ENCODE data around the gene GOLM1.
"Not testable (repeated sequence)": the region's sequence is repeated elsewhere in the genome, so short reads cannot be mapped to it uniquely, and the experiment has no call there.

The GOLM1 gene, protein sequence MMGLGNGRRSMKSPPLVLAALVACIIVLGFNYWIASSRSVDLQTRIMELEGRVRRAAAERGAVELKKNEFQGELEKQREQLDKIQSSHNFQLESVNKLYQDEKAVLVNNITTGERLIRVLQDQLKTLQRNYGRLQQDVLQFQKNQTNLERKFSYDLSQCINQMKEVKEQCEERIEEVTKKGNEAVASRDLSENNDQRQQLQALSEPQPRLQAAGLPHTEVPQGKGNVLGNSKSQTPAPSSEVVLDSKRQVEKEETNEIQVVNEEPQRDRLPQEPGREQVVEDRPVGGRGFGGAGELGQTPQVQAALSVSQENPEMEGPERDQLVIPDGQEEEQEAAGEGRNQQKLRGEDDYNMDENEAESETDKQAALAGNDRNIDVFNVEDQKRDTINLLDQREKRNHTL

DNA sequence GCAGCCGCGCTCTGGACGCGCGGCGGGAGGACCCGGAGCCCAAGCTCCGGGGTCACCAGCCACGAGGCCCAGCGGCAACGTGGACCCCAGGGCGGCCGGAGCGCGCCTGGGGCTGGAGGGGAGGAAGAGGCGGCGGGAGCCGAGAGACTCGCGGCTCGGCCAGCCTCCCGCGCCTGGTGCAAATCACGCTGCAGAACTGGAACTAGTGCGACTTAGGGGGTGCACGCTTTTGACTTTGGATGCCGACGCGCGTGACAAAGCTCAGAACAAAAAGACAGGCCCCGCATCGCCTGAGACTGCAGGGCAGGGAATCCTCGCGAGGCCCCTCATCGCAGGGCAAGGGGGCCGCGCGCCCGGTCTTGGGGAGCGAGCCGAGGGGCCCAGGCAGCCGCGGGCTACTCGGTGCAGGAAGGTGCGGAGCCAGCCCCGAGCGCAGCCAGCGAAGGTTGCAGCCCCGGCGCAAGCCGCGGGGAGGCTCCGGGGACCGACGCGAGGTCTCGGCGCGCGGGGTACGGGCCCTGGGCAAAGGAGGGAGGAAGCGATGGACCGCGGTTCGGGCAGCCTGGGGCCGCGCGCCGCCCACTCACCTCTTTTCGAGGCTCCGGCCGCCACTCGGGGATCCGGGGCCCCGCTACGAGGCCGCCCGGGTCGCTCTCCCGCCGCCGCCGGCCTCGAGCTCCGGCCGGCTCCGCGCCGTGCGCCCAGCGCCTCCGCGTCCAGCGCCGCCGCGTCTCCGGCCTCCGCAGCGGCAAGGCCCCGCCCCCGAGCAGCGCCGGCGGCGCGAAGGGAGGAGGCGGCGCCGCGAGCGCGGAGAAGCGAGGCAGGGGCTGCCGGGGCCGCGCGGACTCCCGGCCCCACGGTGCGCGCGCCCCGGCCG, at the start of gene GOLM1:
Gene GOLM1, minus strand, starts transcription at position 735 of the 877 bp plus-strand sequence. CDS start 20,238 bp downstream, outside the sequence.
- DNase-seq (ENCODE audit: low spot score) = peak; percentile 90

DNA sequence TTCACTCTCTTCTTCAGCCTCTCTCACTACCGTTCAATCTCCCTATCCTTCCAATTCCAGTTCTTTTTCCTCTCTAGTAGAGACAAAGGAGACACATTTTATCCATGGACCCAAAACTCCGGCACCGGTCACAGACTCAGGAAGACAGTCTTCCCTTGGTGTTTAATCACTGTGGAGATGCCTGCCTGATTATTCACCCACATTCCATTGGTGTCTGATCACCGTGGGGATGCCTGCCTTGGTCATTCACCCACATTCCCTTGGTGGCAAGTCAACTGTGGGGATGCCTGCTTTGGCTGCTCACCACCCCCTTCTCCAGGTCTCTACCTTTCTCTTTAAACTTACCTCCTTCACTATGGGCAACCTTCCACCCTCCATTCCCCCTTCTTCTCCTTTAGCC, 47.3 kb upstream of the GOLM1 start:
- not testable (repeated sequence) for DNase-seq (ENCODE audit: low spot score)

DNA sequence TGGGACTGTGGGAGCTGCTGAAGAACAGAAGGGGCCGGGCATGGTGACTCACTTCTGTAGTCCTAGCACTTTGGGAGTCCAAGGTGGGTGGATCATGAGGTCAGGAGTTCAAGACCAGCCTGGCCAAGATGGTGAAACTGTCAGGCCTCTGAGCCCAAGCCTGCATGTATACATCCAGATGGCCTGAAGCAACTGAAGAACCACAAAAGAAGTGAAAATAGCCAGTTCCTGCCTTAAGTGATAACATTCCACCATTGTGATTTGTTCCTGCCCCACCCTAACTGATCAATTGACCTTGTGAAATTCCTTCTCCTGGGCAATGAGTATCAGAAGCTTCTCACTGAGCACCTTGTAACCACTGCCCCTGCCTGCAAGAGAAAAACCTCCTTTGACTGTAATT, 46.6 kb upstream of the GOLM1 start:
- not testable (repeated sequence) for DNase-seq (ENCODE audit: low spot score)

DNA sequence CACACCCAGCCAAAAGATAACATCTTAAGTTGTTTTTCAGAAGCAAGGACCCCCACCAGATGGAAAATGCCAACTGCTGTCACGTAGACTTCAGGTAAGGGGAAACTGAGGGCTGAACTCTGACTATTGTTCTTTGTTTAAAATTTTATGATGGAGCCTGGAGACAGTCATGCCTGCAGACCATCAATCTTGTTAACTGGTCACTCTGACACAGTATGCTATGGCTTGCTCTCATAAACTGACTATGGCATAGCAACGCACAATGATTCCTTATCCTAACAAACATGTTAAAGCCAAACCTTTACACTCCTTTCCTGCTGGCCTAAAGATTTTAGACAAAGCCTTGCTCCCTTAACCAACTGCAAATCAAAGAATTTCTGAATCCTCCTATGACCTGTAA, 43.6 kb upstream of the GOLM1 start:
- no peak for DNase-seq (ENCODE audit: low spot score)

DNA sequence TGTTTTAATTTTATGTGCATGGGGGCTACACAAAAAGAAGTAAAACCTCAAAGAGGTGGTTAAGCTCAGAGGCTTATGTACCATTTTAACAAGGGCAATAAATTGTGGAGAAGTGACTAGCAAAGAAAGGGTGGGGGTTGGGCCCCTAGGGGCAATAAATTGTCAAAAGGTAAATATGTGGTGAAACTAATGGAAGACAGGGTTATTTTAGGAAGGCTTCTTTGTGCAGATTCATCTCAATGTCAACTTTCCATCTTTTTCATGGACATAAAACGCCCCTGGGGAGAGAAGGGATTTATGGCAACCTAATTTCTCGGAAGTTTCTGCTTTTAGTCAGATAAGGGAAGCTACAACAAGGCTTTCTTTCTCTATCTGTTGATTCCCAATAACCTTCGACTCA, 42.5 kb upstream of the GOLM1 start:
- no peak for DNase-seq (ENCODE audit: low spot score)

DNA sequence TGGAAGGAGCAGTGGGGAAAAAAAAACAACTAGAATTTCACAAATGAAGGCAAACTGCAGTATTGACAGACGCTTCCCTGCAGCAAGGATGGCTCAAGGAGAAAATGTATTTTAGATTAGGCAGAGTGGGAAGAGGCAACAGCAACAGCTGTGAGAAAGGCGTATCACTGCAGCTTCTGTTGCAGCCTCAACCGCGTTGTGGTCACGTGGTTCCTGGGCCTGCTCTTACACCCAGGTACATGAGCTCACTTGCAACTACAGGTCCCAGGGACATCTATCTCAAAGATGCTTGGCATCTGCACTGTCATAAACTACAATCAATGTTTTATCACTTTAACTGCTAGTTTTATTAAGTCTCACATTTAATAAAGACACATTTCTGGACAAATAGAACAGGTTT, 36.0 kb upstream of the GOLM1 start:
- DNase-seq (ENCODE audit: low spot score) = no peak

DNA sequence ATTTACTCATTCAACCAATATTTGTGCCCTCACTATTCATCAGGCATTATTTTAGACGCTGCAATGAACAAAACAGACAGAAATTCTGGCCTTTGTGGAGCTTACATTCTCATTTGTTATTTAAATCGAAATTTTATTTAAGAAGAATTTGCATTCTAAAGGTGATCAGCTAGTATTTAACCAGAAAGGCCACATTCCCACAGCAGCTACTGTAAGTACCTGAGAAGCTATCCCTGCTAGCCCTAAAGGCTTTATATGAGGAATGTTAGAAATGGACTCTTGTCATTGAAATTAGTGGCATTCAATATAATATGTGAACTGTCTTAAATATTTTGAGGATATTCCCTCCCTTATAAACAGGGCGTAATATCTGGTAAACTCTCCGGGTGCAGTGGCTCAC, 35.0 kb upstream of the GOLM1 start:
- DNase-seq (ENCODE audit: low spot score) = no peak

DNA sequence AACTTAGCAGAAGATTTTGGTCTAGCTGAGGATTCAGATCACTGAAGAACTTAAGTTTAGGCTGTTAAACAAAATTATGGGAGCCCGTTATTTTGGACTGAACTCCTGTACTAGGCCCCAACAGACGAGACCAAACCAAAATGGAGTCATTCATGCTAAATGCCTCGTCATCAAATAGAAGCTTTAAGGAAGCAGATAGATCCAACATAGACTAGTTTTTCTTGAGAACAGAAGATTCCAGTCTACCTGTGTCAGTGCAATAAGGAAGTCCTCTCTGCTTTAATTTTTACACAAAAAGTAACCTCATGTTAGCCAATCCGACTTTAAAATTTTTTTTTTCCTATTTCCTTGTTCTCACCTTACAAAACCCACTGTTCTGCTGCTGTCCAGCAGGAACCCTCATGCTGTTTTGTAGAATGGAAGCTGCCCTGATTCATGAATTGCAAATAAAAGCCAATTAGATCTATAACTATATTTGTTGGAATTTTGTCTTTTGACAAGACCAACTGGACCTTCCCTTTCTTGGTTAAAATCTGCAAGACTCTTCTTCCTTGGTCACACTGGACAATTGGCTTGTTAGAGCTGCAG, 29.0 kb upstream of the GOLM1 start:
- DNase-seq (ENCODE audit: low spot score) = no peak

DNA sequence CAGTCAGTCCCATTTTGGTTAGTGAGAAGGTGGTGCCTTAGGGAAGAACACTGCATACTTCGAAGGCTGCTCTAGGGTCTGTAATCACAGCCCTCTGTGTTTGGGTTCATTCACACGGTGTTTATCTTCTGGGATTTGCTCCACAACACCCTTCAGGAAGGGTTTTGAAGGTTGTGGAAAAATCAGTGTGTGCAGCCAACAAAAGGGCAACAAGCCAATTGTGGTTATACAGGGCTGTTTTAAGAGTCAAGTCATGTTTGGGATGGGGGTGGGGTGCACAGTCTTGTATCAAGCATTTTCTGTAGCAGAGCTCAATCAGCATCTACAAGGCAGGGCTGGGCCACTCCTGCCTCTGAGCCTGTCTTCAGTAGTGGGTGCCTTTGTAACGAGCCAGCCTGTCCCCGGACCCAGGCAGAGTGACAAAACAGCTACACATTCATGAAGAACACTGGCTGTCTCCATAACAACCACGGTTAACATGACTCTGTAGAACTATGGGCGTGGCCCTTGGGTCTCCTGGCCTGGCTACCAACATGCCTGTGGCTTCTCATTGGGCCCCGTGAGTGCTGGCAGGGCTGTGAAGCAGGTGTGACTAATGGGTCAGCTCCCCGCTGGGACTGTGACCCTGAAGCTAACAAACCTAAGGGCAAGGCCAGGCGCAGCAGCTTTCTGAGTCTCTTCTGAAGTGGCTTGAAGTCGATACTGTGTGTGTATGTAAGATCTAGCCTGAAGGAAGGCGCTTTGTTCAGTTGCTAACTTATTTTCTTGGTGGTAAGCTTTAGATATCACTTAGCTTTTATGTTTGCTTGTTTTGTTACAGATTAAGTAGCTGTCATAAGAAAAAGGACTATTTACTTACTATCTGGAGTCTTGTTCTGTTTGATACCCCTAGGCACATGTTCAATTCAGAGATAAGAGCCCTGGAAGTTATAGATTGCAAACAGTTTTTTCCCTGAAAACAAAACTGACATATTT, 27.9 kb upstream of the GOLM1 start:
- peak; percentile 77 for DNase-seq (ENCODE audit: low spot score)

DNA sequence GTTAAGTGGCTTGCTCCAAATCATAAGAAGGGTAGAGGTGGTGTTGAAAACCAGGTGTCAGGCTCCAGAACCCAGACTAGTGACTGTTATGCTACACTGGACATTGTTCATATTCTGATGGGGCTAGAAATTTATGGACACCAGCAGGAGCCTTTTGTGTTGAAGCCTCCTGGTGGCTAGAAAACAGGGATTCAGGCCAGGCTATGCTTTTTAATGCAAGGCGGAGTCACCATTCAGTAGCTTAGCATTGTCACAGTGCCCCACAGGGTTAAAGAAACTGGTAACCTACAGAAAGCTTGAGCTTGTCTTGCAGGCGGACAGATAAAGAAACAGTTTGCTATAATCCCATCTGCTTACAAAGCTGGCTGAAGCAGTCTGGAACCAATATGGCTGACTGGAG, 23.0 kb upstream of the GOLM1 start:
- DNase-seq (ENCODE audit: low spot score) = no peak

DNA sequence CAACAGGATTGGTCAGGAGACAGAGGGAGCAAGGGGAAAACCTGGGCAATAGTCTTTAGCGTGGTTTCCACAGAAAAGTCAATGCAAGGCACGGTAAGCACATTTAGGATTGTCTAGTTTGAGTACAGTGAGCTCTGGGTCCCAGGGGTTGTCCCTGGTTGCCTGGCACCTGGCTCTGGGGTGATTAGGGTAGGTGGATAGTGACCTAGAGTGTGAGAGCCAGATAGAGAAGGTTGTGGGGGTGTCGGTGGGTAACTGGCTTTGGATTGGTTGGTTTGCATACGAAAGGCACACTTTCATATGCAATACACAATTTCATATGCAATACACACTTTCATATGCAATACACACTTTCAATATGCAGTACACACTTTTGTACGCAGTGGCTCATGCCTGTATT, 20.1 kb upstream of the GOLM1 start:
- no peak for DNase-seq (ENCODE audit: low spot score)

DNA sequence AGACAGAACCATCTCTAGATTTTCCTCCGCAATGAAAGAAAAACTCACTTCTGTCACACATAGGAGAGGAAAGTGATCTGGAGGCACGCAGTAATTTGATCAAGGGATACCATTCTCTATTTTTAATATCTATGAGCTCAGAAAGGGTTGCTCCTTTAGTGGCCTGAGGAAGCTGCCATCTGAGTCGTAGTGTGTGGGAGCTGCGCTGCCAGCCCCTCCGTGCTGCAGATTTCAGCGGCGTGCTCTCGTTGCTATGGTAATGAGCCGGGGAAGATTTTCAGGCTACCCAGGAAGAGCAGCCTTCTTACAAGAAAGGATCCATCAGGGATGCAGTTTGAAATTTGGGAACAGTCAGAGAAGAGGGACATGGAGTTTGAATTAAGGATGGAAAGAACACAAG, 17.1 kb upstream of the GOLM1 start:
- DNase-seq (ENCODE audit: low spot score) = no peak

DNA sequence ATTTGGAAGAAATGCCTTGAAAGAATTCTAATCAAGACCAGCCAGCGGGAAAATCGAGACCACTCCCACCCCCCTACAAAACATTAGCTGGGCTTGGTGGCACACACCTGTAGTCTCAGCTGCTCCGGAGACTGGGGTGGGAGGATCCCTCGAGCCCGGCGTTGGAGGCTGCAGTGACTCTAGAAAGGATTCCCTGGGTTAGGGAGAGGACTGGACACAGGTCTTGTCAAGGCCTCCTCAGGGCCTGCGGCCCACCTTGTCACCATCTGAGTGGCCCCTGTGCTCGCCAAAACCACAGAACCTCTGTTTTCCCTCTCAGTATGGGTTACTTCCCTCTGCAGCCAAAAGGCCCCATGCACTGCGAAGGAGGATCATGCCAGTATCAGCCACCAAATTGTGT, 16.5 kb upstream of the GOLM1 start:
- DNase-seq (ENCODE audit: low spot score) = no peak

DNA sequence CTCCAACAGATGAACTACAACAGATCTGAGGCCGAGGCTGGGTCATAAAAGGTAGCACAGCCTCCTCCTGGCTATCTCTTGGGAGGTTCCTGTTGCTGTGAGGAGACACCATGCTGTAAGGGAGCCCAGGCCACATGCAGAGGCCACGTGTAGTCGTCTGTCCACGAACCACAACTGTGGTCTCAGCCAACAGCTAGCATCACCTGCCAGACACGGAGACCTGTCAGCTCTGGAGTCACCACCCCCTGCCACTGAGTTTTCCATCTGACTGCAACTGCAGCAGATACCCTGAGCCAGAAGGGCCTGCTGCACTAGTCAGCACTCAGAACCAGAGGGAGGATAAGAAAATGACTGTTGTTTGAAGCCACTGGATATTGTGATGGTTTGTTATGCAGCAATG, 12.7 kb upstream of the GOLM1 start:
- DNase-seq (ENCODE audit: low spot score) = no peak

DNA sequence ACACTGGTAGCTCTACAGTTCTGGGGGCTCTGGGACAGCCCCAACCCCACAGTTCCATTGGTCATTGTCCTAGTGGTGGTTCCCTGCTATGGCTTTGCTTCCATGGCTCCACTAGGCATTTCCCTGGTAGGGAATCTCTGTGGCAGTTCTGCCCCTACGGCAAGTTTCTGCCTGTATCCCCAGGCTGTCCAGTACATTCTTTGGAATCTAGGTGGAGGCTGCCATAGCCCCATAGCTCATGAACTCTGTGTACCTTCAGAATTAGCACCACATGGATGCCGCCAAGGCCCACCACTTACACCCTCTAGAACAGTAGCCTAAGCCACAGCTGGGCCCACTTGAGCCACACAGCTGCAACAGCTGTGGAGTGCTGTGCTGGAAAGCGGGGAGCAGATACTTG, 3.3 kb upstream of the GOLM1 start:
- DNase-seq (ENCODE audit: low spot score) = no peak

DNA sequence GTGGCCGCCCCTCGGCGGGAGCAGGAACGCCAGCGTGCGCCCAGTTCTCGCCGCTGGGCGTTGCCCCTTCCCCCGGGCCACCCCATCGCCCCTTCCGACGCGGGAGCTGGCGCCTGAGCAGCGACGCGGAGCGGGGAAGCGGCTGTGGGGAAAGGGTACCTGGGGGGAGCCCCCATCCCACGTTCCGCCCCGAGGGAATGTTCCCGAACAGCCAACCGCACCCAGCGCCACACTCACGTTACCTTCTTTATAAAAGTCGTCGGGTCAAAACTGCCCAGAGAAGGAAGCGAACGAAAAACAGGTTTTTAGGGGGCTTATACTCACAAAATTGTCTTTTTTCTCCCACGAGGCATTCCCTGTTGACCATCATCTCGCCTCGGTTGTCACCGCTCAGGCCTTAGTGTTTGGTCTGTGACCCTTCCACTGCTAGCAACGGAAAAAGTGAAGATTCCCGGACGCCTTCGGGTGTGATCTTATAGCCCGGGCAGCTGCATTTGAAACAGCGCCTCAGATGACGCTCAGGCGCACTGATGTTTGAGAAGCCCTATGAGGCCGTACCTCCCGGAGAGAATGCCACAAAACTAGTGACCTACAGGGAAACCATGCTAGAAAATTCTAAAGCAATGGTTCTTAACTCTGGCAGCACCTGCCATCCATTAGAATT, 475 bp upstream of the GOLM1 start:
- DNase-seq (ENCODE audit: low spot score) = peak; percentile 66

DNA sequence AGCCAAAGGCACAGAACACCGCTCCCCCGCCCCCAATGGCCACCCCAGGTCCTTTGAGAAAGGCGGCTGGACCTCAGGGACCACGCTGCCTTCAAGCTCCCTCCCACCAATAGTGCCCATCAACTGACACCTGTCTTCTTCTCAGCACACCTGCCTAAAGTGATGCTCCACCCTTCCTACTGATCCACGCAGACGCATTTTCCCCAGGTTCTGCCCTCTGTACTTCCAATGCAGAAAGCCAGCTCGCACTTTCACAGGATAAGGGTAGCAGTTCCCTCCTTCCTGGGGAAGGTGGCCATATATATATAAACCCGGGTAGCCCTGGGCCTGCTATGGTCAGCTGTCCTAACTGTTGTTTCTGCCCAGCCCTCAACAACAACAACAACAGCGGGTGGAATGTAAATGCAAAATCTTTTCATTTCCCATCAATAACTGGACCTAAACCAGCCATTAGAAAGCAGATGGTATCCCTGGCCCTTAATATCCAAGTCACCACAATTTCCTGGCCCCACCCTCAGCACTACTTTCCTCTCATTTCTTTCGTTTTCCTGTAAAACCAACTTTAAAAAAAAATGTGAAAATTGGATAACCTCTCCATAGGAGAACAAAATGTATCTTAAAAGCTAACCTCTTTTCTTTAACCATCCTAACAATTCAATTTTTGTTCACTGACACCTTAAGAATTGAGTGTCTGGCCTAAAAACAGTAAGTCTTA, 1.7 kb downstream of the GOLM1 start:
- DNase-seq (ENCODE audit: low spot score) = no peak

DNA sequence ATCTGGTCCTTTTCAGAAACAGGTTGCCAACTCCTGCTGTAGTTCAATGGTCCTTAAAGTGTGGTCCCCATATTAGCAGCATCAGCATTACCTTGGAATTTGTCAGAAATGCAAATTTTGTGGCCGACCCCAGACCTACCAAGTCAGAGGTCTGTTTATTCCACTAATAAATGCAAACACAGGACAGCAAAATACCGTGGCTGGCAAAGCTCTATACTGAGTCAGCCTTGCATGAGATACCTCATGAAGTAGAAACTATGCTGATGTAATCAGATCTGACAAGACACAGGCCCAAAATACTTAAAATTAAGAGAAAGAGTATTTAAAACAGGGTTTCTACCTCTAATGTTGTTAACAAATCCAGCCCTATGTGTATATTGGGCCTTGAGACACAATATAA, 3.0 kb downstream of the GOLM1 start:
- peak; percentile 39 for DNase-seq (ENCODE audit: low spot score)

DNA sequence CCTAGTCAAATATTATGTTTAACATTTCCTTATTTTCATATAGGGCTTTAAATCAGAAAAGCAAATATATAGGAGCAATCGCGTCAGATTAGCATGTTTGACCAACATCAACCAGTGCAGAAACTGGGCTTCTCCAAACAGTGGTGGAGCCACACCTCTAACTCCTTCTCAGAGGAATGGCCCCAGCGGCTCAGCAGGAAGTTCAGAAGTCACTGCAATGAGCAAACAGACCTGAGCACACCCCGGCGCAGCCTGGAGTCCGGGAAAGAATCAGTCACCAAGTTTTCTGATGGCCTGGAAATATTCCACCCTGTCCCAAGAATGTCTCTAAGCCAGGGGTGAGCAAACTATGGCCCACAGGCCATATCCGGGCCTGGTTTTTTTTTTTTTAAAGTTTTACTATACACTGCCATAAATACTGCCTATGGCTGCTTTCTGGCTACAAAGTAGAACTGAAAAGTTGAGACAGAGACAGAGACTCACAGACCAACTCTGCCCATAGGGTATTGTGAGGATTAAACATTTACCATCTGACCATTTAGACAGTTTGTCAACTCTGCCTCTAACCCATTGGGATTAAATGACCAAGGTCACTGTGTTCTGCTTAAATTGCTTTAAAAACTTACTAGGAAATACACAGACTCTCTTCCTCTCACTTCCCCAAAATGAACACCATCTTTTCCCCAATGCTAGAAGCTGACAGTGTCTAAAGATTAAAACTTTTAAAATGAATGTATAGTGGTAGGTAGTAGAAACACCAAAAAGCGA, 5.4 kb downstream of the GOLM1 start:
- no peak for DNase-seq (ENCODE audit: low spot score)

DNA sequence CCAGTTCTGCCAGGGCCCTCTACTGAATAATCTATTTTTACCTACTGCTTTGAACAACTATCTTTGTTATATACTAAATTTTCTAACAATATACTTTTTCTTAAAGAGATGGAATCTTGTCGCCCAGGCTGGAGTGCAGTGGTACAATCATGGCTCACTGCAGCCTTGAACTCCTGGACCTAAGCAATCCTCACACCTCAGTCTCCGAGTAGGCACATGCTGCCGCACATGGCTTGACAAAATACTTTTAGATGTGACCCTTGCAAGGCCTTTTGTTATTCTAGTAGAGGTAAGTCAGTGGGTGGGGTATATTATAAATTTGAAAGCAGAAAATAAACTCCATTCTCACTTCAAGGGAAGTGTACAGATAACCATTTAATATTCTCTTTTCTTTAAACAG, 7.9 kb downstream of the GOLM1 start:
- DNase-seq (ENCODE audit: low spot score) = no peak
